Left renal pelvis (tissue), 4 donors: ENCODE results near the gene ITGA8. TPM values are rescaled to one million over a fixed set of nuclear protein-coding genes. Genes with fewer than 3 reads are reported as not detected.

Experiments used
- DNase-seq, 4 donors: peaks; one replicate each; pipeline ENCODE4 v3.0.0-alpha.2; 2013; ENCODE audit warnings: low read depth in 4 of 4, low spot score in 3 of 4
- polyA plus RNA-seq, 4 donors: library from polyadenylated mRNA; unstranded; fragments of 120-200 nt; gene quantifications; one replicate each; pipeline ENCODE4 v1.2.1, GENCODE V29; 2013; ENCODE audit not compliant: insufficient read length in 4 of 4

The ITGA8 gene
- polyA plus RNA-seq, 4 donors, result 28.3 to 51.0 (median 43.9) TPM

GRCh38 chr10:15474671-15475070, 245.1 kb downstream of the ITGA8 start:
- DNase-seq, result no peak

GRCh38 chr10:15473396-15473767, 246.3 kb downstream of the ITGA8 start:
- DNase-seq, result no peak

- DNase-seq, result no peak
Measured at GRCh38 chr10:15472431-15473395, 247.0 kb downstream of the ITGA8 start.

GRCh38 chr10:15472008-15472407, 247.7 kb downstream of the ITGA8 start:
- DNase-seq, result no peak

GRCh38 chr10:15469111-15469510, 250.6 kb downstream of the ITGA8 start:
- no peak for DNase-seq

- no peak for DNase-seq
Measured at GRCh38 chr10:15464381-15464780, 255.3 kb downstream of the ITGA8 start.

Other genes with a start within 250 kb of the ITGA8 start
- 10 to 100 TPM; 42.6 to 57.4 (median 46.7) TPM for gene MINDY3, start 140.6 kb upstream of the ITGA8 start, polyA plus RNA-seq